ENCODE data around the gene RFK. TPM values are rescaled to one million over a fixed set of nuclear protein-coding genes. Genes with fewer than 3 reads are reported as not detected.

The RFK gene
- total RNA-seq, 1 experiment from 2014 or later = 12.0 TPM

DNA sequence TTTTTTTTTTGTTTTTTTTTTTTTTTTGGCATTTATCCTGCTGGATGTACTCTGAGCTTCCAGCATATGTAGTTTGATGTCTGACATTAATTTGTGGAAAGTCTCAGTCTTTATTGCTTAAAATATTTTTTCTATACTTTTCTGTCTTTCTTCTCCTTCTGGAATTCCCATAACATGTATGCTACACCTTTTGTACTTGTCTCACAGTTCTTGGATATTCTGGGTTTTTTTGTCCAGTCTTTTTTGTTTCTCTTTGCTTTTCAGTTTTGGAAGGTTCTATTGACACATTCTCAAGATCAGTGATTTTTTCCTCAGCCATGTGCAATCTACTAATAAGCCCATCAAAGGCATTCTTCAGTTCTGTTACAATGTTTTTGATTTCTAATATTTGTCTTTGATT is 19.4 kb upstream of the RFK start:
- Histone ChIP-seq H3K4me1 (ENCODE audit: insufficient read depth, low read length) (peaks cover 5% of the 10 kb centered on the region; the same call in 1 of the 2 replicates), H2BK120ac (ENCODE audit: low read depth, low read length, poor library complexity, severe bottlenecking) (no peak overlapping the region), H3K9ac (ENCODE audit: extremely low read depth, insufficient read length, low read length) (no peak overlapping the region), H3K56ac (ENCODE audit: insufficient read length, low read depth, low read length) (no peak overlapping the region), H3K18ac (ENCODE audit: insufficient read length, low read depth, low read length) (no peak overlapping the region), H2AFZ (ENCODE audit: low read length) (no peak overlapping the region), H2BK20ac (ENCODE audit: low read depth, low read length, poor library complexity, severe bottlenecking) (no peak overlapping the region), H2AK5ac (ENCODE audit: insufficient read length, low read length) (no peak overlapping the region), H2BK5ac (ENCODE audit: insufficient read length, low read length) (no peak overlapping the region), H3K14ac (ENCODE audit: insufficient read depth, low read length) (no peak overlapping the region), H4K91ac (ENCODE audit: insufficient read length, low read depth, low read length) (no peak overlapping the region), H3K23me2 (ENCODE audit: insufficient read length, low read depth, low read length, poor library complexity, severe bottlenecking) (no peaks in the 10 kb centered on the region), H3K27ac (ENCODE audit: insufficient read length, low read depth, low read length) (no peak overlapping the region), H2BK12ac (ENCODE audit: insufficient read length, low read depth, low read length) (no peak overlapping the region), H3K23ac (ENCODE audit: insufficient read length, low read depth, low read length) (no peak overlapping the region), H3K9me3 (ENCODE audit: control insufficient read depth, low read depth, low read length) (no peaks in the 10 kb centered on the region), H4K20me1 (ENCODE audit: control insufficient read depth, insufficient read depth, insufficient read length) (no peaks in the 10 kb centered on the region), H3T11ph (ENCODE audit: low read length) (no peak overlapping the region), H3K27me3 (ENCODE audit: insufficient read depth, low read length) (no peaks in the 10 kb centered on the region), H3K4ac (ENCODE audit: low read depth, low read length) (no peak overlapping the region), H4K8ac (replicated peaks; ENCODE audit: insufficient read length, low read depth, low read length) (no peak overlapping the region), H3K79me2 (ENCODE audit: insufficient read depth, low read length) (no peaks in the 10 kb centered on the region), H2BK15ac (ENCODE audit: low read depth, low read length) (no peak overlapping the region), H4K5ac (ENCODE audit: insufficient read length, low read depth, low read length) (no peak overlapping the region), H3K4me2 (ENCODE audit: insufficient read depth, insufficient read length, low read length) (no peak overlapping the region), H3K79me1 (ENCODE audit: insufficient read depth, low read depth, low read length, poor library complexity, severe bottlenecking) (no peaks in the 10 kb centered on the region)
- Mint-ChIP-seq H3K4me3 (no peak overlapping the region), H3K36me3 (ENCODE audit: insufficient read depth in 1 of 3, low read depth in 3 of 3) (peaks cover 4 to 10% (median 9%) of the 10 kb centered on the region in 3 experiments; a peak in 6 of 7 replicates), H3K27ac (no peak overlapping the region), H3K9me3 (peaks cover 10% of the 10 kb centered on the region in 2 experiments; a peak in 4 of 5 replicates), H3K27me3 (ENCODE audit: low read depth) (peaks cover 2% of the 10 kb centered on the region; the same call in 1 of the 2 replicates), H3K4me1 (peaks cover 29 to 35% of the 10 kb centered on the region in 2 experiments)
- TF ChIP-seq, protein P1, sequence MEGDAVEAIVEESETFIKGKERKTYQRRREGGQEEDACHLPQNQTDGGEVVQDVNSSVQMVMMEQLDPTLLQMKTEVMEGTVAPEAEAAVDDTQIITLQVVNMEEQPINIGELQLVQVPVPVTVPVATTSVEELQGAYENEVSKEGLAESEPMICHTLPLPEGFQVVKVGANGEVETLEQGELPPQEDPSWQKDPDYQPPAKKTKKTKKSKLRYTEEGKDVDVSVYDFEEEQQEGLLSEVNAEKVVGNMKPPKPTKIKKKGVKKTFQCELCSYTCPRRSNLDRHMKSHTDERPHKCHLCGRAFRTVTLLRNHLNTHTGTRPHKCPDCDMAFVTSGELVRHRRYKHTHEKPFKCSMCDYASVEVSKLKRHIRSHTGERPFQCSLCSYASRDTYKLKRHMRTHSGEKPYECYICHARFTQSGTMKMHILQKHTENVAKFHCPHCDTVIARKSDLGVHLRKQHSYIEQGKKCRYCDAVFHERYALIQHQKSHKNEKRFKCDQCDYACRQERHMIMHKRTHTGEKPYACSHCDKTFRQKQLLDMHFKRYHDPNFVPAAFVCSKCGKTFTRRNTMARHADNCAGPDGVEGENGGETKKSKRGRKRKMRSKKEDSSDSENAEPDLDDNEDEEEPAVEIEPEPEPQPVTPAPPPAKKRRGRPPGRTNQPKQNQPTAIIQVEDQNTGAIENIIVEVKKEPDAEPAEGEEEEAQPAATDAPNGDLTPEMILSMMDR (conservative IDR thresholded peaks at IDR 0.05) = no peak
- no peak for DNase-seq
